Hematopoietic multipotent progenitor cell (in vitro differentiated cells): ENCODE data around the gene HDAC4. TPM values are rescaled to one million over a fixed set of nuclear protein-coding genes. Genes with fewer than 3 reads are reported as not detected.

Experiments
- DNase-seq, 3 donors: peaks; one replicate each; pipeline ENCODE4 v3.0.0-alpha.2; 2011 to 2015; ENCODE audit warnings: low read depth in 2 of 3, low spot score in 2 of 3
- total RNA-seq: library from RNA; depleted of rRNA; stranded (reverse); fragments of >200 nt; gene quantifications from one replicate; pipeline ENCODE4 v1.2.3, GENCODE V29; 2012

The HDAC4 gene
- total RNA-seq, 1 donor, result 34.2 TPM

DNA sequence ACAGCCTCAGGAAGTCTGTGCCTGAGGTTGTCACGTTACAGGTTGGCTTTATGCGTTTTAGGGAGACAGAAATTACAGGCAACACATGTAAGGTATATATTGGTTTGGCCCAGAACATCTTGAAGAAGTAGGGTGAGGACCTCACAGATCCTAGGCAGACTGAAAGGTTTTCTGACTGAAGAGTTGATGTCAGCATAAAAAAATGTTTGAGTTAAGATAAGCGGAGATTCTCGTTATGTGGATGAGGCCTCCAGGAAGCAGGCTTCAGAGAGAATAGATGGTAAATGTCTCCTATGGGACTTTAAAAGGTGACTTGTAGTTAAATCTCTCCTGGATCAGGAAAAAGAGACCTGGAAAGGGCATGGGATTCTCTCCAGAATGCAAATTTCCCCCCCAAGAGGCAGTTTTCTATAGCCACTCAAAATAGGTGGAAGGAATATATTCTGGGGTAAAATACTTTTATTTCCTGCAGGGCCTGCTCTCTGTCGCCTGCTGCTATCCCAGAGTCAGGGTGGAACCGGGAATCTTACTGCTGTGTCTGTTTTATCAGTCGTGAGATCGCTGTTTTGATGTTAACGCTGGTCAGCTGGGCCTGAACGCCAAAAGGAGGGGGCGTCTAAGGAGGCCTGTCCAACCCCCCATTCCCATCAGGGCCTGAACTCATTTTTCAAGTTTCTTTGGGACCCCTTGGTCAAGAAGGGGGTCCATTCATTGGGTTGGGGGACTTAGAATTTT is 171.1 kb downstream of the HDAC4 start:
- no peak for DNase-seq

DNA sequence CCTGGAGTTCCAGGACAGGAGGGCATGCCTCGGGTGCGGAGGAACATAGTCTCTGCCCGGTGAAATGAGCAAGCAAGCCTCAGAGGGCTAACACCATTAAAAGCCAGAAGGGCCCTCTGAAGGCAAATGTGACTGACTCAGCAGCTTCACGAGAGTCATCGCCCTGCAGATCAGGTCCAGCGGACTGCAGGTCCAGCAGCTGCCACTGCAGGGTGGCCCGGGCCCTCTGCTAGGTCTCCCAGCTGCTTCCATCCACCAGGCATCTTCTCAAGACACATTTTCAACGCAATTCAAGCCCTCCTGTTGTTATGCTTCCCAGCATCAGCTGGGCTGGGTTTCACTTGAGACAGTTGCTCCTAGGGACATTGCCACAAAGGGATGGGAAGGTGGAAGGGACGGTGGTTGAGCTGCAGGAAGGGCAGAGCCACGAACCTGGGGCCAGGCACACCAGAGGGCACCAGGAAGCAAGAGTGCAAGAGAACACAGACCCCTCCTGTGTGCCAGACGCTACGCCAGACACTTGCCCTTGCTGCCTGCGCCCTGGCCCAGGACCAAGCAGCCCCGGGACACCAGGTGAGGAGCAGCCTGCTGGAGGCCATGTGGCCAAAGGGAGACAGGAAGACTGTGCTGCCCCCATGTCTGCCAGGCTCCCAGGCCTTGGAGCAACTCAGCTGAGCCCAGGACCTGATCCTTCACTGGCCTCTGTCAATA is 173.0 kb downstream of the HDAC4 start:
- no peak for DNase-seq

GRCh38 chr2:239226677-239227581 is 173.9 kb downstream of the HDAC4 start:
- DNase-seq, result no peak

- no peak for DNase-seq
Measured at GRCh38 chr2:239225871-239226561, 174.8 kb downstream of the HDAC4 start.

GRCh38 chr2:239225371-239225851 is 175.4 kb downstream of the HDAC4 start:
- peak in 1 of 3 donors; percentile 25 for DNase-seq

DNA sequence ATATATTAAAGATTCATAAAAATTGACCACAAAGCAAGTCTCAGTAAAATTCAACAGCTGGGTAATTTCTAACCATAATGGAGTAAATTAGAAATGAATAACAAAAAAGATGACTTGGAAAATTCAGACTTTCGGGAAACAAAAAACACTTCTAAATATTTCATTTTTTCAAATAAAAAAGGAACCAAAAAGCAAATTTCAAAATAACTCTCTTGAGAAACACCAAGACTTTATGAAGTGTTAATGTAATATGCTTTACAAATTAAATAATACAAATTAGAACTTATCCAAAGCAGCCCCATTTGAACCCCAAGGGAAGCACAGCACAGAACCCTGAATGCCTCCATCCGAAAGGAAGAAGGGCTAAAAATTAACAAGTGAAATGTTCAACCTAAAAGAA is 175.9 kb downstream of the HDAC4 start:
- no peak for DNase-seq

DNA sequence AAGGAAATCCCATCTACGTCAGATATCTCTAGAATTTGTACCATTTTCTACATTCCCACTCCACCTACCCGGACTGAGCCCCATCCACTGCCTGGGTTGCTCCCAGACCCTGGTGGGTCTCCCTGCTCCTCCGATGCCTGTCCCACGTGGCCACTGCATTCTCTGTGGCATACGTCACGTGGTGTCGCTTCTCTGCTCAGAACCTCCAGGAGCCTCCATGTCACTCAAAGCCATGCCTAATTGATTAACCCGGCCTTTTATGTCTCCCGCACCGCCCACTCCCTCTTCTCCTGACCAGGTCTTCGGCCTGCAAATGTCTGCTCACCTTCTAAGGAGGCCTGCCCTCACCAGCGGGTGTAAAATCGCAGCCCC is 176.6 kb downstream of the HDAC4 start:
- DNase-seq, result no peak

GRCh38 chr2:239223310-239224198 is 177.3 kb downstream of the HDAC4 start:
- DNase-seq, result no peak

- peak in 1 of 3 donors; percentile 68 for DNase-seq
Measured at GRCh38 chr2:239222706-239223309, 178.0 kb downstream of the HDAC4 start.

GRCh38 chr2:239222312-239222660 is 178.5 kb downstream of the HDAC4 start:
- peak in 1 of 3 donors; percentile 69 for DNase-seq

DNA sequence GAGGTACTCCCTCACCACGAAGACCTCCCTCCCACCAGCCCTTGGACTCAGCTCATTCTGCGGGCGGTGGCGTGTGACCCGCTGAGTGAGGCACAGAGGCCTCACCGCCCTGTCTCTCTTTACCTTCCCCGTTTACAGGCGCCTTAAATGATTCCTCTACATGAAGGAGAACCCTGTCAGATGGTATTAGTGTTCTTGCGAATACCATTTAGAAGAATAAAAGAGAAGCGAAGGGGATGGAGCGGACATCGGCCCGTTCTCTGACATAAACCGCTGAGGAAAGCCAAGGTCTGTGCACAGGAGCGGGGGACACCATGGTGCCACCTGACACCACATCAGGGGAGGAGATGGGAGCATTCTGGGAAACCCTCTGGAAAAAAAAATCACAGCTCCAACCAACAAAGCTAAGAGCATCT is 179.8 kb downstream of the HDAC4 start:
- no peak for DNase-seq

DNA sequence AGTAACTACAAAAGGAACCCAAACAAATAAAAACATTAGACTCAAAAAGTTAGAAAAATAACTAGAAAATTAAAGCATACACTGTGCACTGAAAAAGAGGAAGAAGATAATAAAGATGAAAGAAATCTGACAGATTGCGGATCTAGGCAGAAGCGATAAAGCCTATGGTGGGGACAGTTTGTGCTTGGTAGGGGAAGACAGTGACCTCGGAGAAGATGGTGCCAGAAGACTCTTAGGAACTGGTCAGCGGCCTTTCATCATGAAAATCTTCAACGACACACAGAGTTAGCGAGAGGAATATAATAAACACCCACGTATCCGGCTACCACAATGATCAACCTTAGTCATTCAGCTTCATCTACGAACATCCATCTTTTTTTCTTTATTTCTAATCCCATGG is 180.5 kb downstream of the HDAC4 start:
- DNase-seq, result peak in 1 of 3 donors; percentile 18

DNA sequence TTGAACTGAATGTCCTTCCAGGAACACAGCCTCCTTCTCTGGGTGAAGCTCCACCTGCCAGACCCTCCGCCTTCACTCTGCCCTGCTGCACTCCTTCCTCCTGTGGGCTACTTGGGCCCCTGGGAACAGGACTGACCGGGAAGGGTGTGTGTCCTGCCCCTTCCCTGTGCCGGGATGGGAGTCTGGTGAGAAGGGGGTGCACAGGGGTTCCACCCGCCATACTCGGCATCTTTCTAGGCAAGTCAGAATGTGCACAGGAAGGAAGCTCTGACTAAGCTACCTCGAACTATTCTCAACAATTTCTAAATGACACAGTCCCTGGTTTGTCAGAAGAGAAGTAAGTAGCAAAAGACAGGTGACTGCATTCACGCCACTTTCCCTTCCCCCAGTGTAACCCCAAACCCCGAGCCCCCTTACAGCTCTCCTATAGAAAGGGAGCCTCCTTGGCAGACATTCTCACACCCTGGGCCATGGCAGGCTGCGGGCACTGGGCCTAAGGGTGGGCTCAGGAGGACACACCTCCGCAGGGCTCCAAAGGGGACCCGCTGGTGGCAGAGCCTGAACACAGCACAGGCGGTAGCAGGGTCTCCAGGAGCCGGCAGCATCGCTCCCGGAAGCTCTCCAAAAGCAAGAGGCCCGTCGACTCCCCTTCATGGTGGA is 184.1 kb downstream of the HDAC4 start:
- peak in 2 of 3 donors; percentile 48 to 51 for DNase-seq

- DNase-seq, result no peak
Measured at GRCh38 chr2:239215988-239216613, 184.7 kb downstream of the HDAC4 start.

DNA sequence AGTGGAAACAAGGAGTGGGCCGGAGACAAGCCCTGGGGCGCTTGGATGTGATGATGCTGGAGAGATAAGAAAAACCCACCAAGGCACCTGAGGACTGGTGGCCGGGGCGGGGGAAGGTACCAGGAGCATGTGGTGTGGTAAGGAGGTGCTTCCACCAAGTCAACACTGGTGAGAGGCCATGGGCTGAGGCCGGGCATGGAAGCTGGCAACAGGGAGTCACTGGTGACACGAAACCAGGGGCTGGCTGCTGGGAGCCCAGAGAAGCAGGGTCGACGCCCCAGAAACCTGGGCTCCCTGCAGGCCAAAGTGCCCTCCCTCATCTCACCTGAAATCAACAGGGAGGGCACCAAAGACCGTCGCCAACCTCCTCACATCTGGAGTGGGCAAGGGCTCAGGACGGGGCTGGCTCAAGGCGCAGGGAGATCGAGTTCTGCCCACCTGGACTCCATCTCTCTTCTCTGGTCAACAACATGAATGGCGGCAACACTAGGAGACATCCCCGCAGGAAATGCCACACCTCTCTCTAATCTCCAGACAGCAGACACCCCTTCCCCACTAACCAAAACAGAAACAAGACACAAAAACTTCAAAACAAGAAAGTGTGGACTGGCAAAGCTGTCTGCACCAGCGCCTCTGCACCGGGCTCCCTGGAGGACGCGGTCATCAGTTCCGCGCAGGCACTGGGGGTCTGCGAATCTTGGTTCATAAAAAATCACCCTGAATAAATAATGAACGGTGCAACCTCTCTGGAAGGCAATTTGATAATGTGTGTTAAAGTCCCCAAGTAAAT is 185.5 kb downstream of the HDAC4 start:
- no peak for DNase-seq

GRCh38 chr2:239214725-239215124 is 186.1 kb downstream of the HDAC4 start:
- DNase-seq, result no peak

DNA sequence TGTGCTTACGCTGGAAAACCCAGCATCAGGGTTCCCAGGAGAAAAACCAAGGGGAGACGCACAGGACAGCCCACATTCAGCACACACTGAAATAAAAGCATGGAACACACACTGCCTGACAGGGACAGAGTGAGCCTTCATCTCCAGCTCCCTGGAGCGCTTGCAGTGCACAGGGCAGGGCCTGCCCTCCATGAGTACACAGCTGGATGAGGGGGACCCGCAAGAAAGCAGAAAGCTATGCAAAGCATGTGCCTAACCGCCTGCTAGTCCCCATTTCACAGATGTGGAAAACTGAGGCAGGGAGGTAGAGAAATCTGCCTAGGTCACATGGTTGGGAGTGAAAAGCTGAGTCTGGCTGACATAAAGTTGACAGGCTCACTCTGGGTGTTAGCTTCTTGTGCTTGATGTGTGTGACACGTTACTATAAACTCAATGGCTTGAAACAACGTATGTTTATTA is 187.1 kb downstream of the HDAC4 start:
- DNase-seq, result no peak
